ENCODE measurements around the gene AGMO. TPM values are rescaled to one million over a fixed set of nuclear protein-coding genes. Genes with fewer than 3 reads are reported as not detected.

AGMO gene
- total and polyA plus RNA-seq, 2 experiments from 2014 or later = 0.42 to 0.55 TPM

- no peak for DNase-seq (ENCODE audit: low spot score)
These were observed 162.4 kb downstream of the AGMO start for GRCh38 chr7:15399441-15399840.

More at GRCh38 chr7:15399441-15399840, 162.4 kb downstream of the AGMO start:
- Mint-ChIP-seq H3K27ac (no peak overlapping the region), H3K9me3 (peaks cover 11% of the 10 kb centered on the region), H3K36me3 (ENCODE audit: low read depth) (peaks cover 12% of the 10 kb centered on the region), H3K4me3 (no peak overlapping the region), H3K27me3 (ENCODE audit: insufficient read depth, low read depth, poor library complexity) (no peaks in the 10 kb centered on the region), H3K4me1 (peaks cover 16% of the 10 kb centered on the region)
- no peak for ATAC-seq
- no peak overlapping the region for H2AFZ ChIP-seq
- H3K4me1 ChIP-seq (ENCODE audit: insufficient read depth) = peaks cover 7% of the 10 kb centered on the region
- H3K36me3 ChIP-seq (ENCODE audit: insufficient read depth) = no peaks in the 10 kb centered on the region
- no peaks in the 10 kb centered on the region for H3K9me2 ChIP-seq (ENCODE audit: insufficient read depth)
- no peaks in the 10 kb centered on the region for H3F3A ChIP-seq (replicated peaks; ENCODE audit: low read depth)
- no peak overlapping the region for H3K27ac ChIP-seq (ENCODE audit: low read depth)
- H3K27me3 ChIP-seq (ENCODE audit: insufficient read depth) = no peaks in the 10 kb centered on the region
- H3K79me2 ChIP-seq (replicated peaks; ENCODE audit: insufficient read depth) = no peaks in the 10 kb centered on the region
- H3K4me2 ChIP-seq = no peak overlapping the region
- no peak overlapping the region for H3K4me3 ChIP-seq
- no peaks in the 10 kb centered on the region for H4K20me1 ChIP-seq (replicated peaks; ENCODE audit: insufficient read depth)
- TF ChIP-seq ETS1 (IDR thresholded peaks at IDR 0.05) = no peak
- no peak for TF ChIP-seq POLR2AphosphoS5 (IDR thresholded peaks at IDR 0.05; ENCODE audit: low read depth)
- no peak for TF ChIP-seq REST (IDR thresholded peaks at IDR 0.05; ENCODE audit: unreplicated experiment)
- no peak for TF ChIP-seq ZNF331 (CRISPR knock-in tag; IDR thresholded peaks at IDR 0.05; ENCODE audit: low read depth)
- TF ChIP-seq EZH2phosphoT487 (IDR thresholded peaks at IDR 0.05; ENCODE audit: unreplicated experiment) = no peak
- TF ChIP-seq JUNB (IDR thresholded peaks at IDR 0.05; ENCODE audit: unreplicated experiment) = no peak
- no peak for TF ChIP-seq ZNF114 (CRISPR knock-in tag; IDR thresholded peaks at IDR 0.05)
- no peak for TF ChIP-seq CREB1 (CRISPR knock-in tag; IDR thresholded peaks at IDR 0.05; ENCODE audit: low read depth)
- TF ChIP-seq STAT1 (IDR thresholded peaks at IDR 0.05; ENCODE audit: unreplicated experiment) = no peak
- TF ChIP-seq CTCF (conservative IDR thresholded peaks at IDR 0.05; ENCODE audit: low read depth in 2 of 2) = no peak
